GM21825 (cell line): ENCODE measurements around the gene MEGF11.
A peak's percentile ranks its signal among the peaks of the same experiment; 100 is the strongest.
"Not testable (repeated sequence)": the region's sequence is repeated elsewhere in the genome, so short reads cannot be mapped to it uniquely, and the experiment has no call there.

Experiments used
- ATAC-seq: cut with Tn5 transposase; IDR thresholded peaks from one replicate; pipeline ENCODE4 v1.9.1; 2021; ENCODE audit warnings: mild to moderate bottlenecking, moderate library complexity; ENCODE audit not compliant: unreplicated experiment

Gene MEGF11

GRCh38 chr15:65982627-65983322 is 270.8 kb downstream of the MEGF11 start:
- ATAC-seq: no peak

- peak; percentile 64 for ATAC-seq
These were observed 271.5 kb downstream of the MEGF11 start for GRCh38 chr15:65981837-65982626.

GRCh38 chr15:65980824-65981456 is 272.6 kb downstream of the MEGF11 start:
- ATAC-seq: no peak

DNA sequence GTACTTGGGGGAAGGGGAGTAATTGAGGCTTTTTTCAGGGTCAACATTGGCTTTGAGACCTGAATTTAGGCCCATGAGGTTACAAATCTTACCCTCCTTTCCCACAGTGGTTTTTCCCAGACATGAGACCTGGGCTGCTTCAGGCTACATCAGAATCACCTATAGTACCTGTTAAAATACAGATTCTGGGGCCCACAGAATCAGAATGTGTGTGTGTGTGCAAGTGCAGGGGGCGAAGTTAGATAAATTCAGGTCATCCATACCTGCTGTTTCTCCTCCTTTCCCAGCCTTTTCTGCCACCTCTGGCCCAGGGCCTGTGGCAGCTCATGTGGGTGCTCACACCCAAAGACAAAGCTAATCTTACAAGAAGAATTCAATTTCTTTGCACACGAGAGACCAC is 273.7 kb downstream of the MEGF11 start:
- ATAC-seq: no peak

DNA sequence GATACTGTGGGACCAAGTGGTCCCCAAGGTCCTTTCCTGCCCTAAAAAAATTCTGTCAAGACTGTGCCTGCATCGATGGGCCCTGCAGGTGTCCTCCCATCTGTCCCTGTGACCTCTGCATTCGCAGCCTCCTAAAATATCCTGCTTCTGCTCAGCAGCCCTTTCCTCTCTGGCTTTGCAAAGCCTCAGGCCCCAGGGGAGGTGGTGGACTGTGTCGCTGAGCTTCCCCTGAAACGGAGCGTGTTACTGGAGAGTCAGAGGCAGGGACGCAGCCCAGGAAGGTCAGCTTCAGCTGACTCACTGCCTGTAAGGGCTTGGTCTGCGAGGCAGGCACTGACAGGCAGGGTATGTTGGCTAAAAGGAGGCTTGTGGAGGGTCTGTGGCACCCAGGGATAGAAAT is 274.2 kb downstream of the MEGF11 start:
- ATAC-seq: no peak

DNA sequence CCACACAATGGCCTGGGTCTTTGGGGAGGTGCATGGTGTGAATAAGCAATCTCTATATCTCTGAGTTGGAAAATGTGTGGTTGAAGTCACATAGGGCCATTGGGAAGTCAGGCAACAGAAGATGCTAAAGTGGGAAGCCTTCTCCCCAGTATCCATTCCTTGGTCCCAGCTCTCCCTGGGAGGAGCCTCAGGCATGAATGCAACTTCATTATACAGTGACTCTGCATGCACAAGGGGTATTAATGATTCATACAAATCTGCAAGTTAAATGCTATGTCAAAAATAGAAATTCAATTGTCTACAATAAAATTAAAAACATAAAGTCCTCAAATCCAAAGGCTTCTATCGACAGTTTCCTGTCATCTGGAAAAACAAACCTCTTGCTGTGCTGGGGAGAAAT is 275.4 kb downstream of the MEGF11 start:
- ATAC-seq: no peak

- not testable (repeated sequence) for ATAC-seq
These were observed 277.4 kb downstream of the MEGF11 start for GRCh38 chr15:65976196-65976595.

- ATAC-seq: no peak
These were observed 281.9 kb downstream of the MEGF11 start for GRCh38 chr15:65971741-65971995.

- ATAC-seq: no peak
These were observed 282.4 kb downstream of the MEGF11 start for GRCh38 chr15:65970937-65971740.

GRCh38 chr15:65969865-65970816 is 283.4 kb downstream of the MEGF11 start:
- no peak for ATAC-seq

DNA sequence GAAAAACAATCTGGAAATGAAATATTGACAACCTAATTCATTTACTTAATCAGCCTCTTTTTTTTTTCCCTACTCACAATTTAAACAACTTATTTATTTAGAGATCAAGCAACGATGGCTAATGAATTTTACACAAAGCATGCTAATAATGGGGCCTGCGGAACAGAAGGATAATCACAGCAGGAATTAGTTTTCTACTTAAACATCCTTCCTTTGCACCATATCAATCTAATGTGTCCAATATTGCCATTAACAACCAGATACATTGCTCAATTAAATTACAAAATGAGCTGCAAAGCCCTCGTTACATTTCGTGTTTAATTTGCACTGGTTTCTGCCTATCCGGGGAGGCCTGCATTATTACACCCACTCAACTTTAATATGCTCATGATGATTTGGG is 285.0 kb downstream of the MEGF11 start:
- no peak for ATAC-seq

GRCh38 chr15:65964792-65965433 is 288.6 kb downstream of the MEGF11 start:
- no peak for ATAC-seq

DNA sequence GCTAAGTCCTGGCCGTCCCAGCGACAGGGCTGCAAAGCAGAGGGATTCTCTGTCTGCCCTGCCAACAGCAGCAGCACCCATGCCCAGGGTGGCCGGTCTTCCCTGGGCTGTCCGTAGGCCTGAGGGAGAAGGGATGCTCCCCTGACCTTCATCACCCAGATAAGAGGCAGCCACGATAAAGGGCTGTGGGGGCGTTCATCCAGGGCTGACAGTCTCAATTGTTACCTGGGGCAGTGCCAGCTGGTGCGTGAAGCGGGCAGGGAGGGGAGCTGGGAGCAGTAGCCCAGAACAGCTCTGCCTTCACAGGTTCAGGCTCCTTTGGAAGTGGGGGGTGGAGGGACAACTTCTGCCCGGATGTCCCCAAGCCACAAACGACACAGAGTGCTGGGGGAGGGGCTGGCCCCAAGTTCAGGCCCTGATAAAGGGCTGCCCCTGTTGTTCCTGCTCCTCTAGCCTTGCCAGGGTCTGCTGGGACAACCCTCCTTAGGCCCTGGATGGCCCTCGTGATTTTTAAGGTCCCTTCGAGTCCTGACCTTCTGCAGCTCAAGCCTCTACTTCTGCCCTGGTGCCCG is 289.6 kb downstream of the MEGF11 start:
- no peak for ATAC-seq

- no peak for ATAC-seq
These were observed 290.2 kb downstream of the MEGF11 start for GRCh38 chr15:65963358-65963757.

DNA sequence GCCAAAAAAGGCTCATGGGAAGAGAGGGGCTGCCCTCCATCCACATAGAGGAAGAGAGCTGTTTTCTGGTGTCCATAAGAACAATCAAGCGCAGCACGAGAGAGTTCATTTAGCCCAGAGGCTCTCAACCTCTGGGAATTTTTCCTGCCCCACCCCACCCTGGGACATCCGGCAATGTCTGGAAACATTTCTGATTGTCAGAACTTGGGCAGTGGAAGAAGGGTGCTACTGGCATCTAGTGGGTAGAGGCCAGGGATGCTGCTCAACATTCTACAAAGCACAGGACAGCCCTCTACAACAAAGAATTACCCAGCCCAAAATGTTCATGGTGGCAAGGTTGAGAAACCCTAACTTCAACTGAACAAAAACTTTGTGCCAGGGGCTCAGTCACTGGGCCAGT is 291.4 kb downstream of the MEGF11 start:
- ATAC-seq: no peak

GRCh38 chr15:65960586-65960985 is 293.0 kb downstream of the MEGF11 start:
- ATAC-seq: no peak

- ATAC-seq: no peak
These were observed 294.7 kb downstream of the MEGF11 start for GRCh38 chr15:65958835-65959234.

- no peak for ATAC-seq
These were observed 296.1 kb downstream of the MEGF11 start for GRCh38 chr15:65957451-65957850.

DNA sequence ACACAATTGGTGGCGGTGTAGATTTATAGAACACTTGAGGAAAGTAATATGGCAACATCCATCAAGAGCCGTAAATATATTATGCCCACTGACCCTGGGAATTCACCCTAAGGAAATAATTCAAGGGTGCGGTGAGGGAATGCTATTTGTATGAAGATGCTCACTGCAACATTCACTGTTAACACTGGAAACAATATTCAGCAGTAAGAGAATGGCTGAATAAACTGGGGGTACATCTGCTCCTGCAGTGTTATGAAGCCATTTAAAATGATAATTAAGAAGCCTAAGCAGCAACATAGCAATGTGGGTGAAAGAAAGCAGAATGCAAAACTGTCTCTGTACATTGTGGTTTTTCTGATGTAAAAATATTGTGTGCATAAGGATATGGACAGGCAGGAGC is 296.7 kb downstream of the MEGF11 start:
- no peak for ATAC-seq
